HG02884 (cell line): ENCODE data around the gene MUSTN1.

Source experiments
- ATAC-seq: cut with Tn5 transposase; IDR thresholded peaks from one replicate; pipeline ENCODE4 v1.9.1; 2021; ENCODE audit warnings: mild to moderate bottlenecking, moderate library complexity; ENCODE audit not compliant: unreplicated experiment

Gene MUSTN1

DNA sequence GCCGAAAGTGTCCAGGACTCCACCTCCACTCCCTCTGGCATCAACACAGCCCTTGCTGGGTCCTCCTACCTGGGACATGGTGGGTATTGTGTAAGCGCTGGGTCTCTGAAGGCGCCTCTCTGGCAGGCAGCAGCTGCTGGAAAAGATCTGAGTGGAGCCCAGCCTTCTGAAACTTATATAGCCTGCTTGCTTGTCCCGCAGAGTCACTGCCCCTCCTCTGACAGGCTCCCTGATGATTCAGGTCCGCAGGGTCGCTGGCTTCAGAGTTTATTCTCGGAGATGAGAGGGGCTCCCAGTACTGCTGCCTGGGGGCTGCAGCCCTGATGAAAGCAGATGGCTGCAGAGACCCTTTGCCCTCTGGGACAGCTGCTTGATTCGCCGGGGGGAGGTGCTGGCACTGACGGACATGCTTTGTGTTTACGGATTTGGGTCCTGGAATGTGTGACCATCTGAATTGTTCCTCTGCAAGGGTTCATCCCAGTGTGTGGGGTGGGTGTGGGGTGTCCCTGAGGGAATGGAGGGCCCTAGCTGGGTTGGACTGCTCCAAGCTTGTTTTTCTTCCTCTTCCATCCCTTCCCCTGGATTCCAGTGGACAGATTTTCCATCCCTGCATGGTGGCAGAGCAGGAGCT, at the start of gene MUSTN1:
Gene MUSTN1, minus strand, starts transcription at position 149 of the 631 bp plus-strand sequence. Its CDS starts 71 bp downstream, at position 78.
- ATAC-seq, result no peak

DNA sequence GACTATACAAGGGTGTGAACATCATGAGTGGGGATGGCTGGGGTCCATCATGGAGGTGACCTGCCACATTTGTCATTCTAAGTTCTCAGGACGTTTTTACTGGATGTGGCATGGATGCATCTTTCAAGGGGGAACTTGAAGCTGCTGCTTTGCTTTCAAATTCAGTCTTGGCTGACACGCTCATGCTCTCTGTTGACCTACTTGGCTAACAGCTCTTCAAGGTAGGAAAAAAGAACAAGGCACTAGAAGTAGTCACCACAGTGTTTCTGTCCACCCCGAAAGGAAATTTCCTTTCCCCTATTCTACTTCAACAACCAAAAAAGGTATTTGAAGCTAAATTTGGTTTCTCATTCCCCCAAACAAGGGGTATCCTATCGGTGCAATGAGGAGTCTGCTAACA, 47.6 kb upstream of the MUSTN1 start:
- ATAC-seq, result no peak

DNA sequence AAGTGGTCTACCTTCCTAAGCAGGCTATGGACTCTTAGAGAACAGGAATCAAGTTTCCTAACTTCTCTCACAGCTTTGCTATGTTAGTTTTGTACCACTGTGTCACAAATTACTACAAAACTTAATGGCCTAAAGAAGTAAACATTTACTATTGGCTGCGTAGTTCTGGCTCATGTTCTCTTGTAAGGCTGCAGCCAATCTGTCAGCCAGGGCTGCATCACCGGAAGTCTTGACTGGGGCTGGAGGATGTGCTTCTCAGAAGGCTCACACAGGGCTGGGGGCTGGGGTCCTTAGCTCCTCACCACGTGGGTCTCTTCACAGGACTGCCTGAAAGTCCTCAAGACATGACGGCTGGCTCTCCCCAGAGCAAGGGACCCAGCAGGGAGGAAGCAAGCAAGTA, 47.1 kb upstream of the MUSTN1 start:
- ATAC-seq, result no peak

DNA sequence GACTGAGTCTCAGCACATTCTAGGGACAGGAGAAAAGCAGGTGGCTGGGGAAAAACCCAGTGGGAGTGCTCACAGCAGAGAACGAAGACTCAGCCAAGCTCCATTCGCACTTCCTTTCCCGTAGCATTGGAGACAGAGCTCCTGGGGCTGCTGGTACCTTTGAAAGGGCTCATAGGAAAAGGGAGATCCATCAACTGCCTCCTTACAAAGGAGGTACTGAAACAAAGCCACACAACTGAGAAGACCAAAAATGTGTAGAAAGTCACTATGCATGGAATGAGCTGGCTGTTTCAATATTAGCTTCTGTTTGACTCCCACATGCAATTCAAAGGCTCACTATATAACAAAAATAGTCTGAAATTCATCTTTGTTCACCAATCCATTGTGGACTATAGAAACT, 45.7 kb upstream of the MUSTN1 start:
- peak; percentile 74 for ATAC-seq

DNA sequence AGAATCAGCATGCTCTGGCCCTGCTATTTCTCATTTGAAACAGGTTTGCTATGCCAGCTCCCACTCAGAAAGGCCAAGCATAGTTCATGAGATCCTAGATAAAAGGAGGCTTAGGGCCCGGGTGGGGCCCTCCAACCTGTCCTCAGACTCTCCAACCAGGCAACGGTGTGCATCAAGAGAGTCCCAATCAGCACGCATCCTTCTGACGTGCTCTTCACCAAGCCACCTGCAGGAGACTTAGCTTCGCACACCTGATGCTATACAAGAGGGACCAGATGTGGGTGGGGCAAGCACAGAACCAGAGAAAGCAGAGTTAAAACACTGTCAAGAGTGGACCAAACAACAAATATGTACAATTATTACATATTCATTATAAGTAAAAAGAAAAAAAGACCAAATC, 45.2 kb upstream of the MUSTN1 start:
- ATAC-seq, result peak; percentile 25

DNA sequence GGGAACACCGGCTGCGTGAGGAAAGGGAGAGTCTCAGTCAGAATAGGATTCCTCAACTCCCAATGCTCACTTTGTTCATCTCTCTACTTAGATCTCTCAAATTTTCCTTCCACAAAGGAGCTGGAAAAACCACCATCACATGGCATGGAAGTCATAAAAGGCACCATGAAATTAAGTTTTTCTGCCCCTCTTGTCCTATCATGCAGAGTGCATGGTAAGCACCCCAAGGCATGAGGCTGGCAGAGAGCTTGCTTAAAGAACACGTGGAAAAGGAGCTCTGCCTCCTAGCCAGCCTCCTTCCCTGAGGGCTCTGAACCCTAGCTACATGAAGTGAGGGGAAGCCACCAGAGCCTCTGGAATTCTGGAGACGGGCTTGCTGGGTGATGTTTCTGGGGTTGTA, 44.8 kb upstream of the MUSTN1 start:
- no peak for ATAC-seq

DNA sequence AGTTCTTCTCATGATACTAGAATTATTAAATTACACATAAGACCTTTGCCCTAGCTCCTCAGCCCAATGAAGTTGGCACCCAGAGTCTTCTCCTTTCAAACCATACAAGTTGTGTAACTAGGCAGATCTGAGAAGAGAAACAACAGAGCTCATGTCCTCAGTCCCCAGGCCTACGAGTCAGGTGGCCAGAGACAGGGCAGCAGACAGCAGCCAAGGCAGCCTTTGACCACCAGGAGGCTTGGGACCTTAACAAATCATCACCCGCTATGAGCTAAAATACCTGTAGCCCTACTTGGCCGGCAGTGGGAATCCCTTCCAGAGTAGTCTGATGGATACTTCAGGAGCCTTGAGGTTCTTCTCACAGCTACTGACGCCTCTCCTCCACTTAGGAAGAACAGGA, 44.3 kb upstream of the MUSTN1 start:
- no peak for ATAC-seq

DNA sequence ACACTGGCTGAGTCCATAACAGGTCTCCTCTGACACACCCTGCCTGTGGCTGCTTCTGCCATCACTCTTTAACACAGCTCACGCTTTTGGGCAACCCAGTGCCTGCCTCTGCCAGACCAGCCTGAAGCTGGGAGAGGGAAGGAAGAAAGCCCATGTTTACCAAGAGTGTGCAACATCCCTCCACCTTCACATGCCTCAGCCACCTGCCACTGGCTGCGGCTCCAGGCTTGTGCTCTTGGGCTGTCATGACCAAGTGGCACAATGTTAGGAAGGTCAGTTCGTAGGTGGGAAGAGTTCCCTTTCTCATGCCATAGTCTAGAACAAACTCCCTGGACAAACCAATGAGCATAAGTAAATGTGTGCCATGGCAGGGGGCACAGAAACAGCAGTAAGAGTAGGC, 42.3 kb upstream of the MUSTN1 start:
- ATAC-seq, result no peak

DNA sequence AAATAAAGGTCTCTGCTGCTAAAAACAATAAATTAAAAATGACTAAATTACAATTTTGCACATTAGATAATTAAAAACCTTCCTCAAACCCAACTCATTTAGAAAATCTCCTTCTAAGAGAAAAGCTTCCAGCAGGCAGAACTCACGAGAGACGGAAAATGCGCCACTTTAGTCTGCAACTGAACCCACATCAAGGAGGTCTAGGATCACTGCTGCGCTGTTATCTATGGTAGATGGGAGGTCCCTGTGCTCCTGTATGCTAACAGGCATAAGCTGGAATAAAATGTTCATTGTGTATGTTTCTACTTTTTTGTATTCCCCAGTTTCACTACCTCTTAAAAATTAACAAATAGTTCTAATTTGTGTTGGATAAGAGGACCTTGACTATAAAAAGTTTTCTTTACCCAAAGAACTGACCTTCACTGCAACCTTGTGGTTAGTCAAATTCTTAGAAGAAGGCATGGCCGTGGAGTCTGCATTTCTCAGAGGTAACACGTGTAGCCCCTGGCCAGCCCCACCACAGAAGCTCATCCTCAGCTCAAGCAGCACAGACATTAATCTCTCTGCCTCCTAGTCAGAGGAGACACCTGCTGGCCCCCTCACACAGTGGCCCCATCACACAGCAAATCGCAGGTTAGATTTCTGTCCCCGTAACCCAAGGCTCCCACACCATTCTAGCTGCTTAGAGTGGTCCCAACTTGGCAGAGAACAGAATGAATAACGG, 40.2 kb upstream of the MUSTN1 start:
- ATAC-seq, result no peak

DNA sequence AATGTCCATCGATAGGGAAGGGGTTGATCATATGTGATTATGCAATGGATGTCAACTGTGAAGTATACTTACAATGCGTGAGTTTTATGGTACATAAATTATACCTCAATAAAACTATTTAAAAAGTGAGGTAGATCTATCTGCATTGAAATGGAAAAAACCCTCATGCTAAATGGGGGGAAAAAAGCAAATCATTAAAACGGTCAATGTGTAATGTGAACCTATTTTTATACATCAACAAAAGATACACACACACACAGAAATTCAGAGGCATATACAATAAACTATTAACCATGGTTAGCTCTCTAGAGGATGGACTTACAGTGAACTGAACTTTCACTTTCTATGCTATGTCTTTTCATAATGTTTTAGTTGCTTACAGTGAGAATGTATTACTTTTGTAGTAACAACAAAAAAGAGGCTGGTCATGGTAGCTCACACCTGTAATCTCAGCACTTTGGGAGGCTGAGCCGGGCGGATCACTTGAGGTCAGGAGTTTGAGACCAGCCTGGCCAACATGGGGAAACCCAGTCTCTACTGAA, 39.4 kb upstream of the MUSTN1 start:
- ATAC-seq, result no peak

DNA sequence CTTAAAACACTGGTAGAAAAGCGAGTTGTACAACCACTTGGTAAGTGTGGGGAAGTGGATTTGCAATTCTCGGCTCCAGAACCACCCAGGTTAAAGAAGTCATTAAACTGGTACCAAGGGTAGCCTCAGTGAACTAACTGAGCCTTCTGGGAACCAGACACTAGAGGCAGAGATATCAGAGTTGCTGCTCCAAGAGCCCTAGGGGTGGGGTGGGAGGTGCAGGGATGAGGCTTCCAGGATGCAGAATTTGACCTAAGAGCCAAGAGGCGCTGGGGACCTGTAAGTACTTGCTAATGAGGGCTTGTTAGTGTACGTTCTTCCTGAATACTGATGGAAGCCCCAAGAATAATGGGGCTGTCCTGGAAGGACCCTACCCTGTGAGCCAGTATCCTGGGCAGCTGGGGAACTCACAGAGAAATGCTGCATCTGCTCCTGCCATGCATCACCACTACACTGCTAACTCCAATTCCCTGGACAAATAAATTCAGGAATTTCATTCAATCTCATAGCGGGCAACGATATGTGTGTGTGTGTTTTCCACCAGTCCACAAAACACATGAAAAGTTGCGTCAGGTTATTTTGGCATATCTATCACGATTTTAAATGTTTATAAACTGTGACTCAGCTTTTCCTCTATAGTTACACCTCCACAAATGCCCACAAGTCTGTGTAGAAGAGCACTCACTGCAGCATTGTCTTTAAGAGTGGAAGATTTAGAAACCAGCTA, 38.8 kb upstream of the MUSTN1 start:
- ATAC-seq, result no peak

DNA sequence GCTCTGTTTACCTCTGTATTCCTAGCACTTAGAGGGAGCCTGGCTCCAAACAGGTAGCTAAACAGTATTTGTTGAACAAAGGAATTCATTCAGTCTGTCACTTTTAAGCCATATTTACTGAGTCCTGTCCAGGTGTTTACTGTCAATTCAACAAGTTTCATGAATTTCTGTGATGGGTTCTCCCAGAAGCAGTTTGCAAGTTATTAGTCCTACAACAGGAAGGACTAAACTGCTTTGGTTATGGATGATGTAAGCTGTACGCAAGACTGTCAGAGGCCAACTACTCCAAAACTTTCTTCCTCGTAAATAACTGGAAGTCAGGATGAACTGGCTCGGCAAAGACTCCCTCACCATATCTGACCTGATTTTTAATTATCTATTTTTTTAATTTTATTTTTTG, 37.4 kb upstream of the MUSTN1 start:
- ATAC-seq, result no peak

DNA sequence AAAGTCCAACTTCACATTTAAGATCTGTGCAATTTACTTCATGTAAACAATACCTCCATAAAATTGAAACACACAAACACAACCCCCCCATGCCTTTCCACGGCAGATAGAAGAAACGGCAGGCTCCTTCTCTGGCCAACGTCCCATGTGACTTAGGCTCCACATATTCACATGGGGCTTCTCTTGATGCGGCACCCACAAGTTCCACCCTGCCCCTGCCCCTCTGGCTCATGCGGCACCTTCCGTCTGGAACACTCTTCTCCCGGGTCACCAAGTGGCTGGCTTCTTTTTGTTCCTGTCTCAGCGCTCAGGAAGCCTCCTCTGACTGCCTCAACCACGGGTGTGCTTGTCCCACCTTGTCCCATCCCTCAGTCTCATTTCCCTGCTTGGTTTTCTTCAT, 36.9 kb upstream of the MUSTN1 start:
- ATAC-seq, result no peak

DNA sequence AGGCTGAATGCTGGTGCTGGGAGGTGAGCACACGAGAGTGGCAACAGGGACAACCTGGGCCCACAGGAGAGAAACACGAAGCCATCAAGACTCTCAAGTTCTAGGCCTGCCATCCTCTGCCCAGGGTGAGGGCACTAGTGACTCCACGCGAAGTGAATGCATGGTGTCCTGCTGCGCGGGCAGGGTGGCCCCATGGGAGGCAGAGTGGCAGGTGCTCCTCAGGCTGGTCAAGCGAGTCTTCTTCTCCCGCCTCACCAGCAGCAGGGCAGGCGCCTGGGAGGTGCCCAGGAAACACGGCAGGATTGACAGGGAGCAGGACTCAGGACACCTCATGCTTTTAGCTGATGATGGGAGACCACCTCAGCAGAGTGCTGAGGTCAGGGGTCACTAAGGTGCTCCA, 35.7 kb upstream of the MUSTN1 start:
- ATAC-seq, result no peak

DNA sequence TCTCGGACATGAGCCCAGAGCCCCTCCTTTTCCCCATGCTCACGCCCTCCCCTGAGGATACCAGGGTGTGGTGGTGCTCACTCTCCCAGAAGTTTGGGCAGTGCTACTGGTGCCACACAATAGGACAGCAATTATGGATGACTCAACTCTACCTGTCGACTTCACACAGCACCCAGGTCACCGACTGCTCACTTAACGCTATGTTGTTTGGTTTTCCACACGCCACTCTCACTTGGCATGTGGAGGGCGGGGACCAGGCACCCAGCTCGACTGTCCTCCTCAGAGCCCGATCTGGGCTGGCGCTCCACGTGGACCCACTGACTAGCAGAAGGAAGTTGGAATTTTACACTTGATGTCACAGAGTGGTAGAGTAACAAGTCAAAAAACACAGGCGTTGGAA, 31.6 kb upstream of the MUSTN1 start:
- ATAC-seq, result no peak

DNA sequence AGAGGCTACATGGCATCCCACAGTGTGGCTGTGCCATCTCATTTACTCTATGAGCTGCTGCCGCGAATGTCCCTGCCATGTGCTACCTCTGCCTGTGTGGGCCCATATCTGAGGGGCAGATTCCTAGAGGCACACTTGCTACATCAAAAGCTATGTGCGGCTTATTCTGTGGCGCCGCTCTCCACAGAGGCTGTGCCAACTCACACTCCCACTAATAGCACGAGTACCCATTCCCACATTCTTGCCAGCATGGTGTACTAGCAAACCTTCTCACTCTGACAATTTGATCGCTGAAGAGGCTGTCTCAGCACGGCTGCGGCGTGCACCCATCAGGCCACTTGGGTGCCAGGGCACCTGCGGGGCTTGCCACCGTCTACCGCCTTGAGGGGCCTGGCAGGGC, 31.2 kb upstream of the MUSTN1 start:
- no peak for ATAC-seq

DNA sequence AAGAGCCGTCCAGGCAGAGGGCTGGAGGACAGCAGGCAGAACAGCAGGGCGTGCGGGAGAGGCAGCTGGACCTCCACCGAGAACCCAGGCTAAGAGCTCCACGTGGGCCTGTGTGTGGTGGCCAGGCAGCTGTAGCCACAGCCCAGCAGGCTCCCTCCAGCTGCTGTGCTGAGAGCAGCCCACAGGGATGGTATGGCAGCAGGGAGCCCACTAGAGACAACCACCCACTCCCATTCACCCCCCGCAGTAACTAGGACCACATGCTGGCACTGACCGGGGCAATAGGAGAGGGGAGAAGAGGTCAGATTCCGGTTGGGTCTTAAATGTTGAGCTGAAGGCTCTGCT, 25.6 kb upstream of the MUSTN1 start:
- ATAC-seq, result no peak

DNA sequence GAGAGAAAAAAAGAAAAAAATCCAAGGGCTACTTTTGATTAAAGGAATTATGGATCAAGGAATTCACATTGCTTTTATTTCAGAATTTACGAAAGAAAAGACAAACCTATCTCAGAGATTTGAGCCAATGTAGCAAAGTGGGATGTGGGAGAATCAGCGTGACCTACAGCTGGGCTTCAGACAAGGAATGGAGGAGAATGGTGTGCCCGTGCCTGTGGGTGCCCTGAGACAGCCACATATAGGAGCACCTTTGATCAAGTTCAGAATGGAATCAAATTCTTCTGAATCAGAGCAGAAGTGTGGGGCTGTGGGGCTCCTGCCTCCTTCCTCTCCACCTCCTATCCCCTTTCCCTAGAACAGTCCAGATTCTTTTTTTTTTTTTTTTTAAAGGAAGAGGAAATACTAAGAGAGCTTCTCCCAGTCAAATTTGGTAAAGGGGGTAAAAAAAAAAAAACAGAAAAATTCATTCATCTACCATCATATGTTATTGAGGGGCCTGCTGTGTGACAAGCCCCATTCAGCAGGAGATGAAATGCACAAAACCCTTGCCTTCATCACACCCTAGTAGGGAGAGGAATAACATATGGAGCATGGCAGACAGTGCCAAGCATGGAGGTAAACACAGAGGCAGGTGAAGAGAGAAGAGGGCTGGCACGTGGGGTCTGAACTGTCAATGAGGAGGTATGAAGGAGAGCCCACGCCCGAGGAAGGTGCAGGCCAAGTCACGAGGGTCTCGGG, 25.0 kb upstream of the MUSTN1 start:
- ATAC-seq, result no peak

DNA sequence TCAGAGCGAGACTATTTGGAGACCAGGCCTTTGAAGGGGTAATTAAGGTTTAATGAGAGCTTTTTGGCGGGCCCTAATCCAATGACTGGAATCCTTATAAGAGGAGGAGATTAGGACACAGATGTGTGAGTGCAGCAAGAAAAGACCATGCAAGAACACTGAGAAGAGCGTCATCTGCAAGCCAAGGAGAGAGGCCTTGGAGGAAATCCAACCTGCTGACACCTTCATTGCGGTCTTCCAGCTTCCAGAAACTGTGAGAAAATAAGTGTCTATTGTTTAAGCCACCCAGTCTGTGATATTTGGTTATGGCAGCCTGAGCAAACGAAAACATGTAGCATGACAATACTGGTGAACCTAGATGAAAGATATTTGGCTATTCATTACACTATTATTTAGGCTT, 23.0 kb upstream of the MUSTN1 start:
- no peak for ATAC-seq

DNA sequence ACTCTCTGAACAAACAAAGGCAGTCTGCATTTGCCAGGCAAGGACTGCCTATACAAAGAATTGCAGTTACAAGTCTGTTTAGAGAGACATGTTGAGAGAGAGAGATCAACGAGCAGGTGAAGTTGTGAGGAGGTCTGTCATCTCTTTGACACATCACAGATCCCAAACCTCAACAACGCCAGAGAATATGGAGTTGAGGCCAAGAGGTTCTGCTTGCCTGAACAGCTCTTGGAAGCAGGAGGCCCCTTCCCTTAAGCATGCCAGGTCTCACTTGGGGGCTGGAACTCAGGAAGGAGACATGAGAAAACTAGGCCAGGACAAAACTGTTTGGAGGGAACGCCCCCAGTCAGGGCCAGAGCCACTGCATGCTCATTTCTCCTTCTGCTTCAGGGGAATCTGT, 22.3 kb upstream of the MUSTN1 start:
- ATAC-seq, result no peak

DNA sequence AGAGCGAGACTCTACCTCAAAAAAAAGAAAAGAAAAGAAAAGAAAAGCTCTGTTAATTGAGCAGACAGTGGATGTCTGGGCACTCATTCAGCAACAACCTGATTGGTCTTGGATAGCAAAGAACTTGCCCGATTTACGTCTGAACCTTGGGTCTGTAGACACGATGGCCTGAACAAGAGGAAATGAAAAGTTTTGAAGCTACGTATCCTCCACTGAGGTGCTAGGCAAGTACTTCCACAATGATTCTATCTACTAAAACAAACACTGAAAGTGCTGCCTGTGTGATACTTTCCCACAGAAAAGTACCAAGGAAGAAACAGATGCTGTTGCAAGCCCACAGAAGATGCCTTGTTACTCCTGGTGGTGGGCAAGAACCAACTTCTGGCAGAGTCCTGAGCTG, 21.8 kb upstream of the MUSTN1 start:
- ATAC-seq, result no peak
